Mucosa of stomach (tissue), 1 donor: ENCODE results near the gene NF2.
A peak's percentile ranks its signal among the peaks of the same experiment; 100 is the strongest.
"Not testable (repeated sequence)": the region's sequence is repeated elsewhere in the genome, so short reads cannot be mapped to it uniquely, and the experiment has no call there.

Experiments used
- H3K27me3 ChIP-seq: one replicate; pipeline ENCODE4 v1.7.0; 2013; ENCODE audit warnings: mild to moderate bottlenecking, low read length; ENCODE audit not compliant: control insufficient read depth, insufficient read depth
- H3K36me3 ChIP-seq: one replicate; pipeline ENCODE4 v1.7.0; 2013; ENCODE audit warnings: low read length; ENCODE audit not compliant: control insufficient read depth, insufficient read depth
- H3K4me1 ChIP-seq: one replicate; pipeline ENCODE4 v1.7.0; 2013; ENCODE audit warnings: mild to moderate bottlenecking, low read length; ENCODE audit not compliant: control insufficient read depth, insufficient read depth
- H3K4me3 ChIP-seq: one replicate; pipeline ENCODE4 v1.7.0; 2013; ENCODE audit warnings: low read length
- H3K9ac ChIP-seq: one replicate; pipeline ENCODE4 v1.7.0; 2013; ENCODE audit warnings: mild to moderate bottlenecking, low read length, moderate library complexity
- H3K9me3 ChIP-seq: one replicate; pipeline ENCODE4 v1.7.0; 2013; ENCODE audit warnings: mild to moderate bottlenecking, low read length, moderate library complexity; ENCODE audit not compliant: control insufficient read depth
- donor health status: Pancreatic carcinoma.

Gene NF2

GRCh38 chr22:29578462-29579200, 24.8 kb upstream of the NF2 start:
- H3K36me3 ChIP-seq, result no peaks in the 10 kb centered on the region
- H3K4me3 ChIP-seq, result no peak overlapping the region
- H3K9me3 ChIP-seq, result no peaks in the 10 kb centered on the region
- H3K9ac ChIP-seq, result no peak overlapping the region
- no peaks in the 10 kb centered on the region for H3K27me3 ChIP-seq
- H3K4me1 ChIP-seq, result peaks cover 16% of the 10 kb centered on the region

- no peaks in the 10 kb centered on the region for H3K9me3 ChIP-seq
- peak overlapping the region; percentile 62 for H3K9ac ChIP-seq
- peak overlapping the region; percentile 67 for H3K4me3 ChIP-seq
- peaks cover 16% of the 10 kb centered on the region for H3K4me1 ChIP-seq
- H3K36me3 ChIP-seq, result no peaks in the 10 kb centered on the region
- H3K27me3 ChIP-seq, result no peaks in the 10 kb centered on the region
Measured at GRCh38 chr22:29580200-29580810, 23.1 kb upstream of the NF2 start.

DNA sequence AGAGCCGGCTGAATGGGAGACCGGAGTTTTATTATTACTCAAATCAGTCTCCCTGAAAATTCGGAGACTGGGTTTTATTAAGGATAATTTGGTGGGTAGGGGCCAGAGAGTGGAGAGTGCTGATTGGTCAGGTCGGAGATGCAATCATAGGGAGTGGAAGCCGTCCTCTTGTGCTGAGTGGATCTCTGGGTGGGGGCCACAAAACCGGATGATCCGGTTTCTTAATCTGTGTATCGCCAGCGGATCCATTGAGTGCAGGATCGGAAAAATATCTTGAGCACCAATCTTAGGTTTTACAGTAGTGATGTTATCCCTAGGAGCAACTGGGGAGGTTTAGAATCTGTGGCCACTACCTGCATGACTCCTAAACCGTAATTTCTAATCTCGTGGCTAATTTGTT, 21.6 kb upstream of the NF2 start:
- peaks cover 16% of the 10 kb centered on the region for H3K4me1 ChIP-seq
- no peaks in the 10 kb centered on the region for H3K27me3 ChIP-seq
- H3K9me3 ChIP-seq, result no peaks in the 10 kb centered on the region
- H3K36me3 ChIP-seq, result no peaks in the 10 kb centered on the region
- H3K4me3 ChIP-seq, result no peak overlapping the region
- H3K9ac ChIP-seq, result no peak overlapping the region

DNA sequence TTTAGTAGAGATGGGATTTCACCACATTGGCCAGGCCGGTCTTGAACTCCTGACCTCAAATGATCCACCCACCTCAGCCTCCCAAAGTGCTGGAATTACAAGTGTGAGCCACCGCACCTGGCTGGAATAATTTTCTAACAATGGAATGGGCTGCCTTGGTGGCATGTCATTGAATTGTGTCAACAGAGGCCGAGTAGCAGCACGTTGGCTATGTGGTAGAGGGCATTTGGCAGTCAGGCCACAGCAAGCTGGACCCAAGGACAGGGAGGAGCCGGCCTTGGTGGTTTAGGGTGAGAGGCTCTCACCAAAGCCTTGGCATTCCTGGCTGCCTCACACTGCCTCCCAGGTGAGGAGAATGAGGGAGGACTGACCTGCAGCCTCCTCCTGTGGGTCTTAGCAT, 18.5 kb upstream of the NF2 start:
- H3K9me3 ChIP-seq, result no peaks in the 10 kb centered on the region
- H3K4me1 ChIP-seq, result peaks cover 13% of the 10 kb centered on the region
- H3K4me3 ChIP-seq, result no peak overlapping the region
- H3K27me3 ChIP-seq, result no peaks in the 10 kb centered on the region
- H3K9ac ChIP-seq, result no peak overlapping the region
- H3K36me3 ChIP-seq, result no peaks in the 10 kb centered on the region

DNA sequence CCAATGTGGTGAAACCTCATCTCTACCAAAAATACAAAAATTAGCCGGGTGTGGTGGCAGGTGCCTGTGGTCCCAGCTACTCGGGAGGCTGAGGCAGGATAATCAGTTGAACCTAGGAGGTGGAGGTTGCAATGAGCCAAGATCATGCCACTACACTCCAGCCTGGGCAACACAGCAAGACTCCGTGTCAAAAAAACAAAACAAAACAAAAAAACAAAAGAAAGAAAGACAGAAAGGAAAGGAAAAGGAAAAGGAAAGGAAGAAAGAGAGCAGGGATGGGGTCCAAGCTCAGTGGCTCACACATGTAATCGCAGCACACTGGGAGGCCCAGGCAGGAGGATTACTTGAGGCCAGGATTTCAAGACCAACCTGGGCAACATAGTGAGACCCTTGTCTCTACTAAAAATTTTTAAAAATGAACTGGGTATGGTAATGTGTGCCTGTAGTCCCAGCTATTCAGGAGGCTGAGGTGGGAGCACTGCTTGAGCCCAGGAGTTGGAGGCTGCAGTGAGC, 17.2 kb upstream of the NF2 start:
- not testable (repeated sequence) for H3K9ac ChIP-seq, H3K27me3 ChIP-seq, H3K9me3 ChIP-seq, H3K4me3 ChIP-seq, H3K36me3 ChIP-seq, H3K4me1 ChIP-seq

DNA sequence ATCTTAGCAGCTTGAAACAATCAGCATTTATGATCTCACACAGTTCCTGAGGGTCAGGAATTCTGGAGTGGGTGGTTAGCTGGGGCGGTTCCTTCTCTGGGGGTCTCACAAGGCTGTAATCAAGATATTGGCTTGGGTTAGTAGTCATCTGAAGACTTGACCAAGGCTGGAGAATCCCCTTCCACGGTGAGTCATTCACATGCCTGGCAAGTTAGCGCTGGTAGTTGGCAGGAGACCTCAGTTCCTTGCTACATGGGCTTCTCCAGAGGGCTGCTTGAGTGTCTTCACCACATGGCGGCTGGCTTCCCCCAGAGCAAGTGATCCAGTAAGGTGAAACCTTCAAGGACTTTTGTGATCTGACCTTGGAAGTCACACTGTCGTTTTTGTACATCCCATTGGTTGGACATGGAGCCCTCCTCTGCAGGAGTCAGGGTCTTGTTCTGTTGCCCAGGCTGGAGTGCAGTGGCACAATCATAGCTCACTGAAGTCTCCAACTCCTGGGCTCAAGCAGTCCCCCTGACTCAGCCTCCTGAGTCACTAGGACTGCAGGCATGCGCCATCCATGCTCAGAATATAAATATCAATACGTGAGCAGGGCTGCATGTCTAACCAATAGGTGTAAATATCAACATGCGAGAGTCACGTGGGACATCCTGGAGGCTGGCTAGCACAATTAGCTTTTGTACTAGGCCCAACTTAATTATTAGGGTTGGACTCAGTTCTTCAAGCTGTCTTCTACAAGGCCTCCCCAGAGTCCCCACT, 15.3 kb upstream of the NF2 start:
- Histone ChIP-seq H3K9me3 (no peaks in the 10 kb centered on the region), H3K9ac (no peak overlapping the region), H3K27me3 (no peaks in the 10 kb centered on the region), H3K36me3 (no peaks in the 10 kb centered on the region), H3K4me3 (no peak overlapping the region), H3K4me1 (no peaks in the 10 kb centered on the region)

GRCh38 chr22:29593923-29594322, 9.5 kb upstream of the NF2 start:
- Histone ChIP-seq H3K4me3 (no peak overlapping the region), H3K27me3 (no peaks in the 10 kb centered on the region), H3K9ac (no peak overlapping the region), H3K36me3 (no peaks in the 10 kb centered on the region), H3K9me3 (no peaks in the 10 kb centered on the region), H3K4me1 (no peaks in the 10 kb centered on the region)

DNA sequence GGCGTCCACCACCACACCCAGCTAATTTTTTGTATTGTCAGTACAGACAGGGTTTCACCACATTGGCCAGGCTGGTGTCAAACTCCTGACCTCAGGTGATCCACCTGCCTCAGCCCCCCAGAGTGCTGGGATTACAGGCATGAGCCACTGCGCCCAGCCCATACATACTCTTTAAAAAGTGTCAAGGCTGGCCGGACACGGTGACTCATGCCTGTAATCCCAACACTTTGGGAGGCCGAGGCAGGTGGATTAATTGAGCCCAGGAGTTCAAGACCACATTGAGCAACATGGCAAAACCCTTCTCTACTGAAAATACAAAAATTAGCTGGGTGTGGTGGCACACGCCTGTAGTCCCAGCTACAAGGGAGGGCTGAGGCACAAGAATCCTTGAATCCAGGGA, 9.0 kb upstream of the NF2 start:
- H3K4me1 ChIP-seq, H3K9me3 ChIP-seq, H3K27me3 ChIP-seq, H3K9ac ChIP-seq, H3K4me3 ChIP-seq, H3K36me3 ChIP-seq: not testable (repeated sequence)

GRCh38 chr22:29596408-29596807, 7.0 kb upstream of the NF2 start:
- Histone ChIP-seq H3K9ac (no peak overlapping the region), H3K27me3 (no peaks in the 10 kb centered on the region), H3K9me3 (no peaks in the 10 kb centered on the region), H3K36me3 (no peaks in the 10 kb centered on the region), H3K4me1 (no peaks in the 10 kb centered on the region), H3K4me3 (no peak overlapping the region)

GRCh38 chr22:29597871-29598683, 5.4 kb upstream of the NF2 start:
- H3K9me3 ChIP-seq, H3K36me3 ChIP-seq, H3K4me3 ChIP-seq, H3K9ac ChIP-seq, H3K27me3 ChIP-seq, H3K4me1 ChIP-seq: not testable (repeated sequence)

GRCh38 chr22:29598684-29599020, 4.8 kb upstream of the NF2 start:
- H3K9me3 ChIP-seq, result no peaks in the 10 kb centered on the region
- H3K9ac ChIP-seq, result no peak overlapping the region
- H3K4me1 ChIP-seq, result no peaks in the 10 kb centered on the region
- H3K4me3 ChIP-seq, result no peak overlapping the region
- H3K27me3 ChIP-seq, result no peaks in the 10 kb centered on the region
- H3K36me3 ChIP-seq, result no peaks in the 10 kb centered on the region

DNA sequence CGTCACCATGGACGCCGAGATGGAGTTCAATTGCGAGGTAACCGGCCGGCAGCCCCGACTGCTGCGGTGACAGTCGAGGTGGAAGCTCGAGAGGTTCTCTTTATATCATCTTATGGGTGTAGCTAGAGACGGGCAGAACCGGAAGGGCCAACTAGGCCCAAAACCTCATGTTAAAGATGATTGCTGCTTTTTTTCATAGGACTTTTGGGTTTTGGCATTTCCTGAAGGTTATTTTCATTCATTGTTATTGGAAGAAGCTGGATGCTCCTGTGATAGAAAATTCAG, 585 bp downstream of the NF2 start:
- Histone ChIP-seq H3K27me3 (no peaks in the 10 kb centered on the region), H3K9ac (peak overlapping the region; percentile 96), H3K4me1 (peaks cover 8% of the 10 kb centered on the region), H3K9me3 (no peaks in the 10 kb centered on the region), H3K36me3 (no peaks in the 10 kb centered on the region), H3K4me3 (peak overlapping the region; percentile 72)
